ENCODE measurements around the gene R3HDM2.

GRCh38 chr12:57461917-57462250 lies 31.0 kb upstream of the R3HDM2 start:
- TF ChIP-seq, protein P1, sequence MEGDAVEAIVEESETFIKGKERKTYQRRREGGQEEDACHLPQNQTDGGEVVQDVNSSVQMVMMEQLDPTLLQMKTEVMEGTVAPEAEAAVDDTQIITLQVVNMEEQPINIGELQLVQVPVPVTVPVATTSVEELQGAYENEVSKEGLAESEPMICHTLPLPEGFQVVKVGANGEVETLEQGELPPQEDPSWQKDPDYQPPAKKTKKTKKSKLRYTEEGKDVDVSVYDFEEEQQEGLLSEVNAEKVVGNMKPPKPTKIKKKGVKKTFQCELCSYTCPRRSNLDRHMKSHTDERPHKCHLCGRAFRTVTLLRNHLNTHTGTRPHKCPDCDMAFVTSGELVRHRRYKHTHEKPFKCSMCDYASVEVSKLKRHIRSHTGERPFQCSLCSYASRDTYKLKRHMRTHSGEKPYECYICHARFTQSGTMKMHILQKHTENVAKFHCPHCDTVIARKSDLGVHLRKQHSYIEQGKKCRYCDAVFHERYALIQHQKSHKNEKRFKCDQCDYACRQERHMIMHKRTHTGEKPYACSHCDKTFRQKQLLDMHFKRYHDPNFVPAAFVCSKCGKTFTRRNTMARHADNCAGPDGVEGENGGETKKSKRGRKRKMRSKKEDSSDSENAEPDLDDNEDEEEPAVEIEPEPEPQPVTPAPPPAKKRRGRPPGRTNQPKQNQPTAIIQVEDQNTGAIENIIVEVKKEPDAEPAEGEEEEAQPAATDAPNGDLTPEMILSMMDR (IDR thresholded peaks at IDR 0.05; ENCODE audit: insufficient read depth, low read depth, low read length): no peak
- no peak for TF ChIP-seq EZH2 (IDR thresholded peaks at IDR 0.05; ENCODE audit: insufficient read depth, low read length)

Data from astrocyte (in vitro differentiated cells and primary cell).